ENCODE measurements around the gene LRRC42.

Gene LRRC42

GRCh38 chr1:53929246-53929960 lies 16.7 kb upstream of the LRRC42 start:
- TF ChIP-seq, protein P1, sequence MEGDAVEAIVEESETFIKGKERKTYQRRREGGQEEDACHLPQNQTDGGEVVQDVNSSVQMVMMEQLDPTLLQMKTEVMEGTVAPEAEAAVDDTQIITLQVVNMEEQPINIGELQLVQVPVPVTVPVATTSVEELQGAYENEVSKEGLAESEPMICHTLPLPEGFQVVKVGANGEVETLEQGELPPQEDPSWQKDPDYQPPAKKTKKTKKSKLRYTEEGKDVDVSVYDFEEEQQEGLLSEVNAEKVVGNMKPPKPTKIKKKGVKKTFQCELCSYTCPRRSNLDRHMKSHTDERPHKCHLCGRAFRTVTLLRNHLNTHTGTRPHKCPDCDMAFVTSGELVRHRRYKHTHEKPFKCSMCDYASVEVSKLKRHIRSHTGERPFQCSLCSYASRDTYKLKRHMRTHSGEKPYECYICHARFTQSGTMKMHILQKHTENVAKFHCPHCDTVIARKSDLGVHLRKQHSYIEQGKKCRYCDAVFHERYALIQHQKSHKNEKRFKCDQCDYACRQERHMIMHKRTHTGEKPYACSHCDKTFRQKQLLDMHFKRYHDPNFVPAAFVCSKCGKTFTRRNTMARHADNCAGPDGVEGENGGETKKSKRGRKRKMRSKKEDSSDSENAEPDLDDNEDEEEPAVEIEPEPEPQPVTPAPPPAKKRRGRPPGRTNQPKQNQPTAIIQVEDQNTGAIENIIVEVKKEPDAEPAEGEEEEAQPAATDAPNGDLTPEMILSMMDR (conservative IDR thresholded peaks at IDR 0.05): no peak
- H3K27ac ChIP-seq: peak overlapping the region; percentile 73

- TF ChIP-seq, protein P1 (conservative IDR thresholded peaks at IDR 0.05): no peak
- H3K27ac ChIP-seq: peak overlapping the region; percentile 73; the same call in 1 of the 2 replicates
Measured at GRCh38 chr1:53930932-53931331, 15.2 kb upstream of the LRRC42 start.

GRCh38 chr1:53931523-53931922 lies 14.6 kb upstream of the LRRC42 start:
- H3K27ac ChIP-seq: no peak overlapping the region
- TF ChIP-seq, protein P1 (conservative IDR thresholded peaks at IDR 0.05): no peak

DNA sequence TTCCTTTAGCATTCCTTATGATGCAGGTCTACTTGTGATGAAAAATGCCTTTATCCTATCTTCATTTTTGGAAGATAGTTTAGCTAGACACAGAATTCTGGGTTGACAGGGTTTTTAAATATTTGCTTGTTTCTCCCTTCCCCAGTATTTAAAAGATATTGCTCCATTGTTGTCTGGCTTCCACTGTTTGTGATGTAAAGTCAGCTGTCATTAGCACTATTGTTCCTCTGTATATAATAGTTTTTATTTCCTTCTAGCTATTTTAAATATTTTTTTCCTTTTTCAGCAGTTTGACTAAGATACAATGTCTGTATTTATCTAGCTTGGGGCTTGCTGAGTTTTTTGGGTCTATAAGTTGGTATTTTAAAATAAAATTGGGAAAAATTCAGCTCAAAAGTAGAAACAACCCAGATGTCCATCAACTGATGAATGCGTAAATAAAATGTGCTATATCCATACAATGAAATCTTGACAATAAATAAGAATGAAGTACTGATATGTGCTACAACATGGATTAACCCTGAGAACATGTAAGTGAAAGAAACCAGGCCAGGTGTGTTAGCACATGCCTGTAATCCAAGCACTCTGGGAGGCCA lies 11.9 kb upstream of the LRRC42 start:
- H3K27ac ChIP-seq: no peak overlapping the region
- TF ChIP-seq, protein P1 (conservative IDR thresholded peaks at IDR 0.05): no peak

DNA sequence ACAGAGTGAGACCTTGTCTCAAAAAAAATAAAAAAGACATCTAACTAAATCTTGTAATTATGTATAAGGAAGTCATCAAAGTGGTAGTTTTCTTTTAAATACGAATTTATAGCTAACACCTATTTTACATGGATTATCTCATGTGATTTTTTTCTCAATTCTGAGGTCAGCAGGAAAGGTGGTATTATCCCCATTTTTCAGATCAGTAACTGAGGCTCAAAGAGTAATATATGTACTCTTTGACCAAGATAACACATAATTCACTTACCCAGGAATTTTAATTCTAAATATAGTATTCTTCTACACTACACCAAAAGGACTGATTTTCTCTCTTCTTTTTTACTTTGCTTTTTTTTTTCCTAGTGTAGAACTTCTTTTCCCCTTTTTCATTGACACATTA lies 9.7 kb upstream of the LRRC42 start:
- TF ChIP-seq, protein P1 (conservative IDR thresholded peaks at IDR 0.05): no peak
- H3K27ac ChIP-seq: no peak overlapping the region

DNA sequence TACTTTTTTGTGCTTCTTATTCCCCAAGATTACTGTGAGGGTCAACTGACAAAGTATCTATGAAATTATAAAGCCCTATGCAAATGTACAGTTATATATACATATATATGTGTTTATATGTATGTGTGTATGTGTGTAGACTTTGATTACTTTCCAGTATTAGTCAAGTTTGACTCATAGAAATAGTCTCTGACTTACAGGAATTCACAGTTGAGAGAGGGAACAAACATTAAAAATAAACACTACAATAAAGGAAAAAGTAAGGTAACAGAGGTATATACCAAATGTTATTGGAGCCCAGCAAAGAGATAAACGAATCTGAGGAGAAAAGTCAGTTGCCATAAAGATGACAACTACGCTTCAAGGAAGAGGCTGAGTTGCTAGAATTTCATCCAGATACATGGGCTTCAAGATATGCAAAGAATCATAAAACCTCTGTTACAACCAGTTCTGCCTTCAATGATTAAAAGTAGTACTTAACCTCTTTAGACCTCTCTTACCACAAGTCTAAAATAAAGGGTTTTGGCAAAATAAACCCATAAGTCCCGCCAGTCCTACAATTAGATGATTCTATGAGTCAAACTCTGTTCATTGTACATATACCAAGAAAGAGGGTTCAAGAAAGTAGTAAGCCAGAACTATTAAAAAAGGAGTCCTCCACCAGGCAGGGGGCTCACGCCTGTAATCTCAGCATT lies 7.9 kb upstream of the LRRC42 start:
- TF ChIP-seq, protein P1 (conservative IDR thresholded peaks at IDR 0.05): no peak
- H3K27ac ChIP-seq: no peak overlapping the region

Data from VCaP (cell line).